HG02763 (cell line): ENCODE data around the gene EPB41L4A.

Source experiments
- ATAC-seq: cut with Tn5 transposase; IDR thresholded peaks from one replicate; pipeline ENCODE4 v1.9.1; 2021; ENCODE audit warnings: mild to moderate bottlenecking, moderate library complexity; ENCODE audit not compliant: unreplicated experiment

EPB41L4A gene

DNA sequence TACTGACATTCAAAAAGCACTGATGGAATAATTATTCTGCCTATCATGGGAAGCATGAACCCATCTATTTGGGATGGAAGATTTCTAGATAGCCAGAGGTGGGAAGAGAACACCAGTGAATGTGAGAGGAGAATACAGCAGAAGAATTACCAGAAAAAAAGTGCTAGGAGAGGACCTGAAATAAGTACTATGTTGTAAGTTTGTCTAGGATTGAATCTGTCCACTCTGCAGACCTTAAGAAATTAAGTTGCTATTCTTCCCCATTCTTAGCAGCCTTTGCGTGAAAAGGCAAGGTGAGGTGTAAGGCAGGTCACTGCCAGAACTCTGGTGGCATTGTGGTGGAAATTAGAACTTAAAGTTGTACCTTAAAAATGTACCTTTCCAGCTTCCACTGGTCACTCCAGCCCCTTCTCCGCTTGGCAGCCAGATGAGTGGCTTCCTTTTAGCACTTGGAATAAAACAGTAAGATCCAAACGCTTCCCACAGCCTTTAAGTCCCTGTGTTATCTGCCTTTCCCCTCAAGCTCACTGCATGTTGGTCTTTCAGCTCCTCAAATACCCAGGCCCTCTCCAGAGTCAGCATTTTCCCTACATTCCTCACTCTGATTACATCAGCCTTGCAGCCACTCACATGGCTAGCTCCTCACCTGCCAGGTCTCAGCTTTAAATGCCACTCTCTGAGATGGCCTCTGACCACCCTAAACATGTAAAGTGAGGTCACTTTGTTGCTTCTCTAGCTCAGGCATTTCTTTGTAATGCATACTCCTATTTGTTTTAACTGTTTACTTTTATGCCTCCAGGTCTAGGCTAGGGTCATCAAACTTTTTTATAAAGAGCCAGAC, 253.0 kb downstream of the EPB41L4A start:
- ATAC-seq = no peak

DNA sequence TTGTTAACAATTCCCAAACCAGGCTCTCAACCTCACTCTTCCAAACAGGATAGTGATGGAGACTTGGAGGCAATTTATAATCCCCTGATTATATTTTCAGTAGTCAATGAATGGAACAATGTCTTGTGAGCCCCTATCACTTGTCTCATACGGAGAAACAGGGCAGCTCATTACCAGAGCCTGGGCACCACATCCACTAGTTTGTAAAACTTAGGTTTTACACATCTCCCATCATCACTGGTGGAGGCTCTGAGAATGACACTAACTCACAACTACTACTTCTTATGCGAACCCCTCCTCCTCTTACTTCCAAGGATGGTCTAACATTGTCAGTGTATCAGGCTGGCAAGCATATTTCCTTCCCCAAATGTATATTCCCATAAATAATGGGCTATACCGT, 253.7 kb downstream of the EPB41L4A start:
- no peak for ATAC-seq

DNA sequence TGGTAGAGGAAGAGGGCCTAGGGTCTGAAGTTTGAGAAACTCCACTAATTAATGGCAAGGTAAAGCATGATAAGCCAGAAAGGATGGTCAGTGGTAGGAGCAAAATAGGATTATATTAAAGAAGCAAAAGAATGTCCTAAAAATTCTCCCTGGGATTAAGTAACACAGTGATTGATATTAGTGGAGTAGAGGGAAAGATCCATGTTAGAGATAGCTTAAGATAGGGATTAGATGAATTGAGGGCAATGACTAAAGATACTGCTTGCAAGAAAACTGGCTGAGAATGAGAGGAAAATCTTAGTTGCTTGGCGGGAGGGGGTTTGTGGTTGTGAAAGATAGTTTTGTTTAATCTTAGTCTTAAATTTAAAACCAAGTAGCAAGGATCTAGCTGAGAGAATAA, 255.6 kb downstream of the EPB41L4A start:
- no peak for ATAC-seq

DNA sequence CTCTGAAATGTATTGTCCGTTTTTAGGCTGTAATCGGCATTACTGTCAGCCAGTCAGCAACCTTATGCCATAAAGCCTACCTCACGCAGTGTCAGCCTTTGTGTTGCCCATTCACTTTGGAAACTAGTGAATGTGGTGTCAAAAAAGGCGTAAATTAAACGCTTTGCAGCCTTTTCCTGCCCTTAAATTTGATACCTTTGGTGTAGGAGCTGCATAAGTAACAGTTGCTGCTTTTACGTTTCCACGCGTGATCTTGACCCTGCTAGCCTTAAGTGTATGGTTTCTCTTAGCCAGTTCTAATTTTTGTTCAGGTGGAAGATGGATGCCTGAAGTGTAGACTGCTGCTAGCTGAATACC, 257.7 kb downstream of the EPB41L4A start:
- ATAC-seq = no peak

DNA sequence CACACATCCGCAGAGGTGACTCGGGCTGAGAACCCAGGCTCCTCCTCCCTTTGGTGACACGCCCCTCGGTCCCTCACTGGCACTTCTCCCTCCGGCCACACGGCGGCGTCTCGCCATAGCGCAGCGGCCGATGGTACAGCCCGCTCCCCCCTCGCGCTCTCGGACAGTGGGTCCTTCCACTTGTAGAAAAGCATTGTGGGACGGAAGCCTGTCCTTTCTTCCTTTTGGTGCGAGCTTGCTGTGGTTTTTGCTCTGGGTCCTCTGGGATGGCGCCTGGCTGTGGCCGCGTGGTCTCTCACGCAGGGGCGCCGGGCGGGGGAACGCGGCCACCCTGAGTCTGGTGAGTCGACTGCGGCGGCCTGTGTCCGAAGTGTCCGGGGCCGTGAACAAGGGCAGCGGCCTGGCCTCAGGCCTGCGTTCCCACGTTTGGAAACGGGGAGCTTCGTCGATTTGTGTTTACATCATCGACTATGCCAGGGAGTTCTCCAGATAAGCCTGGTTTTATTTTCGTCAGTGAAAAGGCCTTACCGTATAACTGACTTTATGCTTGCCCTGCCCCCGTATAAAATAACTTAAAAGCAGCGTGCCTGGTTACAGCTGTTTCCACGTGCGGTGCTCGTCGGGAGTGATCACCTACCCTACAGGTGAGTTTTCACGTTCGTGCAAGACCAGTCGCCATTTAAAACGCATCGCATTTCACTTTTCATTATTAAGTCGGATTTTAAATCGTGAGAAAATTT, 258.3 kb downstream of the EPB41L4A start:
- peak; percentile 98 for ATAC-seq

DNA sequence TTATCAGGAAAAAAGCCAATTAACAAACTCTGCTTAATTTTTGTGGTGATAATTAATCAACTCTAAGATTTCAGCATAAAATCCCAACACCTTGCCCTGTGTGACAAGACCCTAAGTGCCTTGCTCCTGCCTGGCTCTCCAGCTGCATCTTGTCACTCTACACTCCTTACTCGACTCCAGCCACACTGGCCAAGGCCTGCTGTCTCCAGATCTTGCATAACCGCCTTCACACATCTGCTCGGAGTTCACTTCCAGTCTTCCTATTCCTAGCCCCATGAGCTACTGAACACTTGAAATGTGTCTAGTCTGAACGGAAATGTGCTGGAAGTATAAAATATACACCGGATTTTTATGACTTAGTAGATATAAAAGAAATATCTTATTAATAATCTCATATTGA, 259.6 kb downstream of the EPB41L4A start:
- no peak for ATAC-seq

DNA sequence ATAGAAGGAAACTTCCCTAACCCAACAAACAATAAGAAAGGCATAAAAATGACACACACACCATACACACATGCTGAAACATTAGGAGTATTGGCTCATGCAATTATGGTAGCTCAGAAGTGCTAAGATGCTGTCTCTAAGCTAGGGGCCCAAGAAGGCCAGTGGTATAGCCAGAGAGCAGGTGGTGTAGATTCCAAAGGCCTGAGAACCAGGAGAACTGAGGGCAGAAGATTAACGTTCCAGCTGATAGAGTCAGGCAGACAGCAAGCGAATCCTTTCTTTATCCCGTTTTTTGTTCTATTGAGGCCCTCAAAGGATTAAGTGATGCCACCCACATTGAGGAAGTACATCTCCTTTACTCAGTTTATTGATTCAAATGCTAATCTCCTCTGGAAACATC, 262.9 kb downstream of the EPB41L4A start:
- ATAC-seq = no peak

DNA sequence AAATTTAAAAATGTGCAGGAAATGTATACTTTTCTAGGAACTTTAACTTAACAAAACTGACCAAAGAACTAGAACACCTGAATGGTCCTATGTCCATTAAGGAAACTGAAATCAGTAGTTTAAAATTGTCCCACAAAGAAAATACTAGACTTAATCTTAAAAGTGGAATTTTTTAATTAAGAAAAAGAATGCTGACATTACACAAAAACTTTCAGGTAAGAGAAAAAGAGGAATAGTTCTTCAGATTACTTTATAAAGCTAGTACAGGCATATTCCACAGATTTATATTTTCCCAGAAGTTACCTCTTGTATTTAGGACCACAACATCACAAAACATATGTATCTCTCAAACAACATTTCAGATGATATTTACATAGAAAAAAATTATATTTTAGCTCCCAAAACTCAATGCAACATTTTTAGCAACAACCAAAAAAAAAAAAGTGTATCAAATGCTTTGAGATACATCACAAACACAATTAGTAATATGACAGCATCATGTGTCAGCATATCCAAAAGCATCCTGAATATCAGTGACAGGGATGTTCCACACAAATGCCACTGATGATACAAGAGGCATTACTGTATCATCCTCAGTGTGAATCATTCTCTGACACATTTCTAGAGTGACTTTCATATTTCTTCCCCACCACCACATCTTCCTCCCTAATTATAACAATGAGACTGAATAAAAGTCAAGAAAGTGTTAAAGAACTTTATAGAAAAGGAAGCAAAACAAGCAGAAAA, 264.0 kb downstream of the EPB41L4A start:
- ATAC-seq = no peak

DNA sequence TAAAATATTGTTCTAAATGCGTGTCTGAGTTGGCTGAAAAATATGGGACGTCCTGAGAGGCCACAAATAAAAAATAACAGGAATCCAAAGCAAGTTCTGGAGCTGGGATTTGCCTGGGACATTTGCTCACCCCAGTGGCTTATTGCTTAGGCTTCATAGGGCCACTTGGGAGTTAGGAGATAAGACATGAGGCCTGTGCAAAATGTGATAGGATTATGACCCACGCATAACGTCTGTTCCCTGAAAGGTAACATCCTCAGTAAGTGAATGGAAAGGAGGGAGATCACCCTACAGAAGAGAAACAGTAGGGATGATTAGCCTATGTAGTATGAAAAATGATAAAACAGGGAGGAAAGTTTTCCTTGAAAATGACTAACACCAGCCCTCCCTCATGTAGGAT, 269.4 kb downstream of the EPB41L4A start:
- ATAC-seq = no peak

DNA sequence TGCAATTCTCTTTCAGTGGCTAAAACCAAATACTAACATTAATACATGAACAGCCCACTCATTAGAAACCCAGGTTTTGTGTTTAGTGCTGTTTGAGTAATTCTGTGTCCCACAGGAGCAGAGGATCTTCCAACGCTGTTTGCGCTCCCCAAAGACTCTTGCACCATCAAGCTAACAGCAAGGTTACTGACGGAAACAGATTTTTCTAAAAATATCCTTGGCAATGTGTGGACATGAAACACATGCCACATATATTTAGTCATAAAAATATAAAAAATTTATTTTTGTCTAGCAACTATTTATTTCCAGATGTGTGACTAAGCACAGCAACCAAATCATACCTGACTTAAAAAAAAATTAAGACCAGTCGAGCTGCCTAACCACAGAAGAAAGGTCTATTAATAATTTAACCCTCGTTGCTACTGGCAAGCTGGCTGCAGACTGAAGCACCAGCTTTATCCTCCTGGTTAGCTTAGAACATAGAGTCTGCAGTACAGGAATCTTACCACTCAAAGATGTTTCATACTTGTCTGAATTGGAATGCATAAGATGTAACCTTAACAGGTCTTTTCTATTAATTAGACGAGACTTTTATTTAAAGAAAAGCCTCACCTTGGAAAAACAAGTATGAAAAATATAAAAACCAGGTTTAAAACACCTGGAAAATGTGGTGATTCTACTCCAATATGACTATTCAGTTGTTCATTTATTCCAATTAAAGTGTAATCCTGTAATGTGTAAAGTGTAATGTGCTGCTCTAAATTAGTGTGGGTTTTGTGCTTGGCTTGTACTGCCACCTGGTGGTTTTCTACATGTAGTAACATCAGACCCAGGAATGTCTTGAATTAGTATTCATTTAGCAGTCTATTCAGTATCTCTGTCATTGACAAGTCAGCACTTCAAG, 272.5 kb downstream of the EPB41L4A start:
- ATAC-seq = peak; percentile 50

DNA sequence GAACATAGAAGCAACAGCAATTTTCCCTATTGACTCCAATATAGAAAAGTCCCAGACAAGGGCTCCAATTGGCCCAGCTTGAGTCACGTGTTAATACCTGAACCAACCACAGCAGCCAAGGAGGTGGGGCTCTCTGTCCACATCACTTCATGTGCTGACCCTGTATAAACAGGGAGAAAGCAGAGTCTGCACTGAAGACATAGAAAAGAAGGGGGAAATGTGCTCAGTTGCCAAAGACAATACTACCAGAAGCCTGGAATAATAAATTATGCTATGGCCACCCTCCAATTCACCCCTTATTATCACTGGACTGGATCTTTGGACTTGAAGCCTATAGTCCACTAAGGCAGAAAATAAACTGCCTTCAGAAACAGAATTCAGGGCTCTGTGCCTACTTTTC, 275.4 kb downstream of the EPB41L4A start:
- no peak for ATAC-seq

DNA sequence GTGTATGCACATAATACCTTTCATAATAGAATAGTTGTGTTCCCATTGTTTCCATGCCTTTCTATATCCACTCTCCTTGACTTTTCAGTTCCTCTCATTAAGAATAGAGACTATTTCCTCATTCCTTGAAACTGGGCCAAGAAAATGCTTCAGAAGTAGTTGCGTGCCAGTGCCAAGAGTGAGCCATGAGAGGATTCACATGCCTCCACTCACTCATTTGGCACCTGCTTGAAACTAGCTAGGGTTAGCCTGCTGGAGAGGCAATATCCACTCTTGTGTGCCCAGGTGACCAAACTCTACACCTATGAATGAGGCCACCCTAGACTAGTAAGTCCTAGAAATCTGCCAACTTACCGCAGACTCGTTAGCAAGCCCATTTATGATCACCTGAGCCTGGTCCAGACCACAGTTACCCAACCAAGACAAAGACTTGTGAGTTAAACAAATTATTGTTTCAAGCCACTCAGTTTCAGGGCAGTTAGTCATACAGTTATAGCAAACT, 276.3 kb downstream of the EPB41L4A start:
- peak; percentile 59 for ATAC-seq

DNA sequence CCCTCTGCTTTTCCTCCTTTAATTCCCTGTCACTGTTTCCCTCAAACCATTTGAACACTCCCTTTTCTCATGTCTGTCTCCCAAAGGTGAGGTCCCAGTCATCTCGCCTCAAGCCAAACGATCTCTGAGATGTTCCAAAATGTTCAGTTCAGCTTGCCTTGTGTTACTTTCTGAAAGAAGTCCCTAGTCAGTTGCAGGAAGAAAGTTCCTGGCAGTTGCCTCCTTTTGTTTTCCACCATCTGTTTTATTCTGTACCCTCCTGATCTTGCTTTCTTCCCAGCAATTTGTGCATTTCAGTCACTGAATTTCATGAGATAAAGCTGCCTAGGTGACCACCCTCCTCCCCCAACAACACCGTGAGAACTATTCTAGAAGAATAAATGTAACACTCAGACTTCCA, 277.5 kb downstream of the EPB41L4A start:
- no peak for ATAC-seq

DNA sequence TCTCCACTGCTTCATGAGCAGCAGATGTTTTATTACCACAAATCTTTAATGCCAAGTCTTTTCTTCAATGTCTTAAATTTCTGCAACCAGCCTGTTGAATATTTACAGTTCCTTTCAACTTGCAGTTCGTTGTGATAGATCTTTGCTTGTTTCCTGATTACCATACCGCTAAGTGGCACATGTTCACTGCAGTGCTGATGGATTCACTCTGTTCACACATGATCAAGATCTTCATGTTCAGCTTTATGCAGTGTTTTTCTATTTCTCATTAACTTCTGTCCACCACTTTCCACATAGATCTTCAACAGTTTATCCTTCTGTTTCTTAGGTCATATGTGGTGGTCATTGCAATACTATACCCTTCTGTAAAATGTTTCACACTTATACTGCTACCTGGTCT, 280.6 kb downstream of the EPB41L4A start:
- ATAC-seq = no peak

DNA sequence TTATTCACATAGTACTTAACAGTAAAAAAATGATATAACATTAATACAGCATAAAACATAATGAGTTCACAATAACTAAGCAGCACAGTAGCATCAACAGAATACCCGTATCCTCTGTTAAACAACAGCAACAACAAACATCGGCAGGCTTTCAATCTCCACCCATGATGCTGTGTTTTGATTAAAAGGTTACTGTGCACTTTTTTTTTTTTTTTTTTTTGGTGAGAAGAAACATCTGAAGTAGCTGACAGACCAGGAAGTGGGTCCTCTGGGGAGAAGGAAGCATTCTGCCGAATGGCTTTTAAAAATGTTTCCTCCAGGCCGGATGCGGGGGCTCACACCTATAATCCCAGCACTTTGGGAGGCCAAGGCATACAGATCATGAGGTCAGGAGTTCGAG, 282.3 kb downstream of the EPB41L4A start:
- ATAC-seq = no peak

DNA sequence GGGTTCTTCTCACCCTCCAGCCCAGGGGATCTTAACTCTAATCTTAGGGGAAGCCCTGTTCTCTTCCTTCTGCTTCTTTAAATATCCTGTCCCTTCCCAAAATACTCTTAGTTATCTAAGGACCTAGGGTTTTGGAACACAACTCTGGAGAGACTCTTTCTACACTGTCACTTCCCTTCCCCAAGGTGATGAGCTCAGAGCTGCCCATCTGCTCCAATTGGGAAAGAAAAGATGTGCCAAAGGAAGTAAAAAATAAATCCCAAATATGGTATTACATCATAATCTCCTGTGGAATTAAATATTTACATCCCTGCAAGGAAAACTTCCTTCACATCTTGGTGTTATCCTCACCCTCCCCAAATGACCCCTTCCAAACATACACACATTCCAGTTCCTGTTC, 291.2 kb downstream of the EPB41L4A start:
- ATAC-seq = no peak

DNA sequence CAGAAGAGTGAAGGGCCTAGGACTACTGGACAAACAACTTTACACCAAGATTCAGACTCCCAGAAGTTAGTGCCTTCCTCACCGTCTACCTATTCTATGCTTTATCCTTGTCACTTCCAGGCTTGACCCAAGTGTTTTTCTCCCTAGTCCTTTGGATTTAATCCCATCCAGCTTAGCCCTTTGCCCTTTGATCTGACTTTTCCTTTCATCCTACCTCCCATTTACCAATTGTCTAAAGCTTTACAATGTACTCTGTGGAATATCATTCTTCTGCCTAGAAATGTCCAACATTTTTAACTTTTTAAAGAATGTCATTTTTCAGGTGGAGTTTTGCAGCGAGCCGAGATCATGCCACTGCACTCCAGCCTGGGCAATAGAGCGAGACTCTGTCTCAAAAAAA, 292.1 kb downstream of the EPB41L4A start:
- no peak for ATAC-seq

DNA sequence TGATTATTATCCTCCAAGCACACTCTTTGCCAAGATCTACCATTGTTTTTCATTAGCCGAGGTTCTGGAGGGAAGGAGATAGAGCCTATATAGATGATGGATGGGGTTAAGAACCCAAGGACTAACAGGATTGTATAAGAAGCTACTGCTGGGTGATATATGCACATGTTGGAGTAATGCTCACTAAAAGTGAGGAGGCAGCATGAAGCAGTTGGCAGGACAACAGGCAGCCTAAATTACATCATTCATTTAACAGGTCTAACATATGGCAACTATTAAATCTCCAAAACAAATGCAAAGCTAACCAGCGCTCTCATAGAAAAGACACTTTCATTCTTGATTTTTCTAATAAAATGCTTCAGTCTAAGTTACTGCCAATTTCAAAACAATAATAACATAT, 293.2 kb downstream of the EPB41L4A start:
- ATAC-seq = no peak

DNA sequence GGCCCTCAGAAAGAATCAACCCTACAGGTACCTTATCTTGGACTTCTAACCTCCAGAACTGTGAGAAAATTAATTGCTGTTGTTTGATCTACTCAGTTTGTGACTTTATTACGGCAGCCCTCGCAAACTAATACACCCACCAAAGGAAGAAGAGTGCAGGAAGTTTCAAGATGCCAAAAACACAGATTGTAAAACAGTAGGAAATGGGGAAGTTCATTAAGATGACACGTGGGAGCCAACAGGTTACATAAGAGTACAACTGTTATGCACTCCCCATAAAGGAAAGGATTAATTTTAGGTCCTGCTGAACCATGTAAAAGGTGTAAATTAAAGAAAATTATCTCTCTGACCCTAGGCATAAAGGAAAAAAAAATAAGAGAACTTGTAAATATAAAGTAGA, 294.3 kb downstream of the EPB41L4A start:
- ATAC-seq = no peak

DNA sequence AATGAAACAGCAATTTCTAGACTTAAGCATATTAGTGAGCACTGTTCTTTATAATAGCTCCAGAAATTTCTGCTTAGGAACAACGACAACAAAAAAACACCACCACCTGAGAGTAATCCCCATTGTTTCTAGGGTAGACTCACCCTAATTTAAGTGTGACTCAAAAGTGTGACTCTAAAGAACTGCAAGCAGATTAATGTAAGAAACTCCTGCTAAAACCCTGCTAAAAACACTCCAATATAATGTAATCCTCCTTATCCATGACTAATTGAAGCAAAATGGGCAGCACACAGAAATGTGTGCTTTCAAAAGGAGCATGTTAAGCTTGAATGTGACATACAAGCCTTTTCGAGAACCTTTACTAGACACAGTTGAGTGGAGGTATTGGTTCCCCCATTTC, 296.0 kb downstream of the EPB41L4A start:
- ATAC-seq = no peak

DNA sequence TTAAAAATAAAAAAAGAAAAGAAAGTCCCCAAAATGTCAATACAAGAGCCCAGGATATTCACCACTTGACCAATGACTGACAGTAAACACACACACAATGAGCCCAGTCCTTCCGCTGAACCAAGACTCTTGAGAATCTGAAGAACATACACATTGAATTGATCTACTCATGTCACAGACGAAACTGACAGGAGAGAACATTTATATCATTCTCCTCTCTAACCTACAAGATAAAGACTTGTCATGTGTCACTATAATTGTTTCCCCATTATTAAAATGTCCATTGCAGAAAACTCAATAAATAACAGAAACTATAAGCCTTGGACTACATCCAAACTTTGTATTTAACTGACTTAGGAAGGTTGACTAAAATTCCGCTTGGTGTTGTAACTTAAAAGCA, 296.7 kb downstream of the EPB41L4A start:
- ATAC-seq = no peak
